SK-N-SH treated with all-trans-retinoic acid at 6 μM for 48 hours (cell line): Measurements from ENCODE around the gene PHF20.

Source experiments
- ATAC-seq: fragments of 200-7000 bp; cut with Tn5 transposase; 3 replicates; pipeline ENCODE4 v1.9.1; 2020; ENCODE audit warnings: mild to moderate bottlenecking, moderate library complexity
- ARNTL ChIP-seq: fragments of 450-650 bp; formaldehyde crosslinking; IDR thresholded peaks from 2 replicates; pipeline ENCODE4 v1.5.0; 2020; ENCODE audit warnings: low read depth, mild to moderate bottlenecking, moderate library complexity, borderline replicate concordance
- CREB5 ChIP-seq: fragments of 250-450 bp; sonication (Bioruptor Pico); IDR thresholded peaks from 2 replicates; pipeline ENCODE4 v1.5.1; 2020; ENCODE audit warnings: low read depth, mild to moderate bottlenecking, moderate library complexity
- CSDC2 ChIP-seq: fragments of 250-450 bp; sonication (Bioruptor Pico); IDR thresholded peaks from 2 replicates; pipeline ENCODE4 v1.5.0; 2020; ENCODE audit warnings: mild to moderate bottlenecking, moderate library complexity
- CSRNP3 ChIP-seq: fragments of 250-450 bp; sonication (Bioruptor Pico); IDR thresholded peaks from 2 replicates; pipeline ENCODE4 v1.5.1; 2021; ENCODE audit warnings: mild to moderate bottlenecking, moderate library complexity
- ESRRG ChIP-seq: fragments of 250-450 bp; sonication (Bioruptor Pico); IDR thresholded peaks from 2 replicates; pipeline ENCODE4 v1.6.1; 2021; ENCODE audit warnings: mild to moderate bottlenecking
- GLIS3 ChIP-seq: fragments of 250-450 bp; sonication (Bioruptor Pico); IDR thresholded peaks from 2 replicates; pipeline ENCODE4 v1.5.0; 2020; ENCODE audit warnings: mild to moderate bottlenecking, moderate library complexity
- ISL1 ChIP-seq: fragments of 250-450 bp; sonication (Bioruptor Pico); IDR thresholded peaks from 2 replicates; pipeline ENCODE4 v2.1.2; 2022; ENCODE audit warnings: mild to moderate bottlenecking, moderate library complexity
- OSR1 ChIP-seq: fragments of 250-450 bp; sonication (Bioruptor Pico); IDR thresholded peaks from 2 replicates; pipeline ENCODE4 v1.8.0; 2022; ENCODE audit warnings: moderate library complexity, mild to moderate bottlenecking, inconsistent platforms
- PATZ1 ChIP-seq: fragments of 250-450 bp; sonication (Bioruptor Pico); IDR thresholded peaks from 2 replicates; pipeline ENCODE4 v1.8.0; 2020; ENCODE audit warnings: mild to moderate bottlenecking, moderate library complexity, borderline replicate concordance
- POU6F1 ChIP-seq: fragments of 250-450 bp; sonication (Bioruptor Pico); IDR thresholded peaks from 2 replicates; pipeline ENCODE4 v1.8.0; 2021; ENCODE audit warnings: low read depth, mild to moderate bottlenecking, moderate library complexity, borderline replicate concordance
- RARB ChIP-seq: fragments of 250-450 bp; sonication (Bioruptor Pico); IDR thresholded peaks from 2 replicates; pipeline ENCODE4 v1.8.0; 2021; ENCODE audit warnings: mild to moderate bottlenecking, moderate library complexity
- SNAI2 ChIP-seq: fragments of 250-450 bp; sonication (Bioruptor Pico); IDR thresholded peaks from 2 replicates; pipeline ENCODE4 v1.5.0; 2020; ENCODE audit warnings: mild to moderate bottlenecking, moderate library complexity
- TSHZ2 ChIP-seq: fragments of 250-450 bp; sonication (Bioruptor Pico); IDR thresholded peaks from 2 replicates; pipeline ENCODE4 v1.5.0; 2020; ENCODE audit warnings: mild to moderate bottlenecking, moderate library complexity
- ZC3H10 ChIP-seq: fragments of 250-450 bp; sonication (Bioruptor Pico); IDR thresholded peaks from 2 replicates; pipeline ENCODE4 v1.5.1; 2021; ENCODE audit warnings: mild to moderate bottlenecking, moderate library complexity
- ZNF565 ChIP-seq: fragments of 450-650 bp; formaldehyde crosslinking; conservative IDR thresholded peaks from 2 replicates; pipeline ENCODE4 v1.5.0; 2020; ENCODE audit warnings: low read depth, mild to moderate bottlenecking, moderate library complexity
- ZNF8 ChIP-seq: fragments of 450-650 bp; formaldehyde crosslinking; IDR thresholded peaks from 2 replicates; pipeline ENCODE4 v1.5.0; 2020; ENCODE audit warnings: mild to moderate bottlenecking, moderate library complexity

PHF20 gene

GRCh38 chr20:35978041-35978513 lies 206.3 kb downstream of the PHF20 start:
- TF ChIP-seq ARNTL (CRISPR knock-in tag): no peak
- TF ChIP-seq CREB5 (CRISPR knock-in tag): no peak
- no peak for TF ChIP-seq CSRNP3 (CRISPR knock-in tag)
- no peak for TF ChIP-seq POU6F1 (CRISPR knock-in tag)
- no peak for TF ChIP-seq PATZ1 (CRISPR knock-in tag)
- TF ChIP-seq TSHZ2: no peak
- no peak for TF ChIP-seq ZNF8 (CRISPR knock-in tag)
- no peak for TF ChIP-seq OSR1 (CRISPR knock-in tag)
- no peak for TF ChIP-seq ZC3H10 (CRISPR knock-in tag)
- no peak for TF ChIP-seq SNAI2
- no peak for TF ChIP-seq RARB (CRISPR knock-in tag)
- TF ChIP-seq ZNF565: no peak
- no peak for TF ChIP-seq CSDC2
- no peak for TF ChIP-seq ESRRG (CRISPR knock-in tag)
- TF ChIP-seq, all 23 proteins: peak for 0
- ATAC-seq: no peak

GRCh38 chr20:35979544-35979943 lies 207.7 kb downstream of the PHF20 start:
- TF ChIP-seq RARB (CRISPR knock-in tag): no peak
- no peak for TF ChIP-seq PATZ1 (CRISPR knock-in tag)
- TF ChIP-seq ZC3H10 (CRISPR knock-in tag): no peak
- no peak for TF ChIP-seq ARNTL (CRISPR knock-in tag)
- TF ChIP-seq TSHZ2: no peak
- TF ChIP-seq GLIS3 (CRISPR knock-in tag): no peak
- no peak for TF ChIP-seq ISL1
- TF ChIP-seq CREB5 (CRISPR knock-in tag): no peak
- ATAC-seq: no peak
